HEK293 (cell line): ENCODE data around the gene SCNN1G.

ENCODE experiments used
- BCL11A ChIP-seq: fragments of 450-650 bp; formaldehyde crosslinking; IDR thresholded peaks from 2 replicates; pipeline ENCODE4 v1.5.1; 2016; ENCODE audit warnings: low read depth, missing biosample characterization, missing genetic modification characterization
- ZBTB21 ChIP-seq: fragments of 450-650 bp; formaldehyde crosslinking; IDR thresholded peaks from 2 replicates; pipeline ENCODE4 v1.5.1; 2017; ENCODE audit warnings: missing biosample characterization, missing genetic modification characterization
- ZNF169 ChIP-seq: fragments of 450-650 bp; formaldehyde crosslinking; IDR thresholded peaks from 2 replicates; pipeline ENCODE4 v1.5.1; 2016; ENCODE audit warnings: missing biosample characterization, missing genetic modification characterization
- ZNF18 ChIP-seq: fragments of 450-650 bp; formaldehyde crosslinking; IDR thresholded peaks from 2 replicates; pipeline ENCODE4 v1.5.1; 2016; ENCODE audit warnings: missing biosample characterization, missing genetic modification characterization
- ZNF423 ChIP-seq: fragments of 450-650 bp; formaldehyde crosslinking; IDR thresholded peaks from 2 replicates; pipeline ENCODE4 v1.5.1; 2016; ENCODE audit warnings: missing biosample characterization, missing genetic modification characterization
- ZNF449 ChIP-seq: fragments of 450-650 bp; formaldehyde crosslinking; IDR thresholded peaks from 2 replicates; pipeline ENCODE4 v1.5.1; 2017; ENCODE audit warnings: missing biosample characterization, mild to moderate bottlenecking, missing genetic modification characterization, moderate library complexity
- ZSCAN30 ChIP-seq: fragments of 450-650 bp; IDR thresholded peaks from 2 replicates; pipeline ENCODE4 v1.5.1; 2018; ENCODE audit warnings: missing biosample characterization, mild to moderate bottlenecking, missing genetic modification characterization, moderate library complexity
- ZSCAN5A ChIP-seq: fragments of 450-650 bp; formaldehyde crosslinking; IDR thresholded peaks from 2 replicates; pipeline ENCODE4 v1.5.1; 2016; ENCODE audit warnings: missing biosample characterization, missing genetic modification characterization
- TF ChIP-seq, protein P1 (sequence below): fragments of 450-650 bp; formaldehyde crosslinking; IDR thresholded peaks from 2 replicates; pipeline ENCODE4 v1.5.1; 2016; ENCODE audit warnings: missing biosample characterization, missing genetic modification characterization
- TF ChIP-seq, protein P2 (sequence below): fragments of 450-650 bp; formaldehyde crosslinking; IDR thresholded peaks from 2 replicates; pipeline ENCODE4 v1.5.1; 2016; ENCODE audit warnings: missing biosample characterization, missing genetic modification characterization

- TF ChIP-seq ZBTB21 (tag by site-specific recombination), result no peak
- TF ChIP-seq, protein P1, sequence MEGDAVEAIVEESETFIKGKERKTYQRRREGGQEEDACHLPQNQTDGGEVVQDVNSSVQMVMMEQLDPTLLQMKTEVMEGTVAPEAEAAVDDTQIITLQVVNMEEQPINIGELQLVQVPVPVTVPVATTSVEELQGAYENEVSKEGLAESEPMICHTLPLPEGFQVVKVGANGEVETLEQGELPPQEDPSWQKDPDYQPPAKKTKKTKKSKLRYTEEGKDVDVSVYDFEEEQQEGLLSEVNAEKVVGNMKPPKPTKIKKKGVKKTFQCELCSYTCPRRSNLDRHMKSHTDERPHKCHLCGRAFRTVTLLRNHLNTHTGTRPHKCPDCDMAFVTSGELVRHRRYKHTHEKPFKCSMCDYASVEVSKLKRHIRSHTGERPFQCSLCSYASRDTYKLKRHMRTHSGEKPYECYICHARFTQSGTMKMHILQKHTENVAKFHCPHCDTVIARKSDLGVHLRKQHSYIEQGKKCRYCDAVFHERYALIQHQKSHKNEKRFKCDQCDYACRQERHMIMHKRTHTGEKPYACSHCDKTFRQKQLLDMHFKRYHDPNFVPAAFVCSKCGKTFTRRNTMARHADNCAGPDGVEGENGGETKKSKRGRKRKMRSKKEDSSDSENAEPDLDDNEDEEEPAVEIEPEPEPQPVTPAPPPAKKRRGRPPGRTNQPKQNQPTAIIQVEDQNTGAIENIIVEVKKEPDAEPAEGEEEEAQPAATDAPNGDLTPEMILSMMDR, result no peak
- TF ChIP-seq, protein P2, sequence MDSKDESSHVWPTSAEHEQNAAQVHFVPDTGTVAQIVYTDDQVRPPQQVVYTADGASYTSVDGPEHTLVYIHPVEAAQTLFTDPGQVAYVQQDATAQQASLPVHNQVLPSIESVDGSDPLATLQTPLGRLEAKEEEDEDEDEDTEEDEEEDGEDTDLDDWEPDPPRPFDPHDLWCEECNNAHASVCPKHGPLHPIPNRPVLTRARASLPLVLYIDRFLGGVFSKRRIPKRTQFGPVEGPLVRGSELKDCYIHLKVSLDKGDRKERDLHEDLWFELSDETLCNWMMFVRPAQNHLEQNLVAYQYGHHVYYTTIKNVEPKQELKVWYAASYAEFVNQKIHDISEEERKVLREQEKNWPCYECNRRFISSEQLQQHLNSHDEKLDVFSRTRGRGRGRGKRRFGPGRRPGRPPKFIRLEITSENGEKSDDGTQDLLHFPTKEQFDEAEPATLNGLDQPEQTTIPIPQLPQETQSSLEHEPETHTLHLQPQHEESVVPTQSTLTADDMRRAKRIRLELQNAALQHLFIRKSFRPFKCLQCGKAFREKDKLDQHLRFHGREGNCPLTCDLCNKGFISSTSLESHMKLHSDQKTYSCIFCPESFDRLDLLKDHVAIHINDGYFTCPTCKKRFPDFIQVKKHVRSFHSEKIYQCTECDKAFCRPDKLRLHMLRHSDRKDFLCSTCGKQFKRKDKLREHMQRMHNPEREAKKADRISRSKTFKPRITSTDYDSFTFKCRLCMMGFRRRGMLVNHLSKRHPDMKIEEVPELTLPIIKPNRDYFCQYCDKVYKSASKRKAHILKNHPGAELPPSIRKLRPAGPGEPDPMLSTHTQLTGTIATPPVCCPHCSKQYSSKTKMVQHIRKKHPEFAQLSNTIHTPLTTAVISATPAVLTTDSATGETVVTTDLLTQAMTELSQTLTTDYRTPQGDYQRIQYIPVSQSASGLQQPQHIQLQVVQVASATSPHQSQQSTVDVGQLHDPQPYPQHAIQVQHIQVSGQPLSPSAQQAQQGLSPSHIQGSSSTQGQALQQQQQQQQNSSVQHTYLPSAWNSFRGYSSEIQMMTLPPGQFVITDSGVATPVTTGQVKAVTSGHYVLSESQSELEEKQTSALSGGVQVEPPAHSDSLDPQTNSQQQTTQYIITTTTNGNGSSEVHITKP, result no peak
- TF ChIP-seq ZNF169, result no peak
- TF ChIP-seq ZNF449 (tag by site-specific recombination), result no peak
- no peak for TF ChIP-seq ZNF423 (tag by site-specific recombination)
- TF ChIP-seq ZNF18 (tag by site-specific recombination), result no peak
- TF ChIP-seq ZSCAN30 (tag by site-specific recombination), result no peak
- TF ChIP-seq ZSCAN5A (tag by site-specific recombination), result no peak
- TF ChIP-seq BCL11A, result no peak
Observed at GRCh38 chr16:23195366-23195978, 12.9 kb downstream of the SCNN1G start.
